GM18519 (cell line): ENCODE results near the gene FOXO1.
"Not testable (repeated sequence)": the region's sequence is repeated elsewhere in the genome, so short reads cannot be mapped to it uniquely, and the experiment has no call there.

Experiments used
- ATAC-seq: cut with Tn5 transposase; IDR thresholded peaks from one replicate; pipeline ENCODE4 v1.9.1; 2021; ENCODE audit warnings: mild to moderate bottlenecking, moderate library complexity; ENCODE audit not compliant: unreplicated experiment, low FRiP score

FOXO1 gene

GRCh38 chr13:40666045-40666932 lies at the start of gene FOXO1:
FOXO1 (minus strand) TSS chr13:40666641; CDS start chr13:40666212, 429 bp downstream.
- peak; percentile 47 for ATAC-seq

- not testable (repeated sequence) for ATAC-seq
These were observed 48.0 kb upstream of the FOXO1 start for GRCh38 chr13:40714433-40714832.

GRCh38 chr13:40706439-40706838 lies 40.0 kb upstream of the FOXO1 start:
- no peak for ATAC-seq

GRCh38 chr13:40697711-40698110 lies 31.3 kb upstream of the FOXO1 start:
- ATAC-seq: peak; percentile 55

- no peak for ATAC-seq
These were observed 28.0 kb upstream of the FOXO1 start for GRCh38 chr13:40694426-40694825.

- ATAC-seq: no peak
These were observed 26.5 kb upstream of the FOXO1 start for GRCh38 chr13:40692946-40693345.

- ATAC-seq: no peak
These were observed 22.3 kb upstream of the FOXO1 start for GRCh38 chr13:40688781-40689180.

GRCh38 chr13:40682449-40683240 lies 16.2 kb upstream of the FOXO1 start:
- no peak for ATAC-seq

GRCh38 chr13:40681341-40682146 lies 15.1 kb upstream of the FOXO1 start:
- no peak for ATAC-seq

- ATAC-seq: no peak
These were observed 14.3 kb upstream of the FOXO1 start for GRCh38 chr13:40680659-40681323.

GRCh38 chr13:40679480-40679985 lies 13.1 kb upstream of the FOXO1 start:
- ATAC-seq: no peak

- no peak for ATAC-seq
These were observed 10.6 kb upstream of the FOXO1 start for GRCh38 chr13:40677064-40677463.

- no peak for ATAC-seq
These were observed 9.6 kb upstream of the FOXO1 start for GRCh38 chr13:40676007-40676406.

- no peak for ATAC-seq
These were observed 7.0 kb upstream of the FOXO1 start for GRCh38 chr13:40673414-40673813.

- no peak for ATAC-seq
These were observed 6.4 kb upstream of the FOXO1 start for GRCh38 chr13:40672765-40673397.

- no peak for ATAC-seq
These were observed 5.7 kb upstream of the FOXO1 start for GRCh38 chr13:40671956-40672764.

GRCh38 chr13:40670307-40670706 lies 3.9 kb upstream of the FOXO1 start:
- ATAC-seq: no peak

GRCh38 chr13:40668335-40668734 lies 1.9 kb upstream of the FOXO1 start:
- no peak for ATAC-seq

- ATAC-seq: no peak
These were observed 1.2 kb upstream of the FOXO1 start for GRCh38 chr13:40667622-40667978.
